ENCODE data around the gene KLK14. TPM values are rescaled to one million over a fixed set of nuclear protein-coding genes. Genes with fewer than 3 reads are reported as not detected.

The KLK14 gene
- total RNA-seq, 1 donor from 2014 or later = not detected

DNA sequence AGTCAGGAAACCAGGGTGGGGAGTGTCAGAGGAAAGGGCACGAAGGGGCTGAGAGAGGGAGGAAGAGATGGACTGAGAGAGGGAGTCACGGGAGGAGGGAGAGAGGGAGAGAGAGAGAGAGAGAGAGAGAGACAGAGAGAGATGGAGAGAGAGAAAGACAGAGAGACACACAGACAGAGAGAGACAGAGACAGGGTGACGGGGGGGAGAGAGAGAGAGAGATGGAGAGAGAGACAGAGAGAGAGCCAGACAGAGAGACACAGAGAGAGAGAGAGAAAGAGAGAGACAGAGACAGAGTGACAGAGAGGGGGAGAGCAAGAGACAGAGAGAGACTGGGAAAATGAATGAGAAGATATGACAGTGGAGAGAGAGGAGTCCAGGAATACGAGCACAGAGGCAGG, 494 bp upstream of the KLK14 start:
- TF ChIP-seq, protein P1, sequence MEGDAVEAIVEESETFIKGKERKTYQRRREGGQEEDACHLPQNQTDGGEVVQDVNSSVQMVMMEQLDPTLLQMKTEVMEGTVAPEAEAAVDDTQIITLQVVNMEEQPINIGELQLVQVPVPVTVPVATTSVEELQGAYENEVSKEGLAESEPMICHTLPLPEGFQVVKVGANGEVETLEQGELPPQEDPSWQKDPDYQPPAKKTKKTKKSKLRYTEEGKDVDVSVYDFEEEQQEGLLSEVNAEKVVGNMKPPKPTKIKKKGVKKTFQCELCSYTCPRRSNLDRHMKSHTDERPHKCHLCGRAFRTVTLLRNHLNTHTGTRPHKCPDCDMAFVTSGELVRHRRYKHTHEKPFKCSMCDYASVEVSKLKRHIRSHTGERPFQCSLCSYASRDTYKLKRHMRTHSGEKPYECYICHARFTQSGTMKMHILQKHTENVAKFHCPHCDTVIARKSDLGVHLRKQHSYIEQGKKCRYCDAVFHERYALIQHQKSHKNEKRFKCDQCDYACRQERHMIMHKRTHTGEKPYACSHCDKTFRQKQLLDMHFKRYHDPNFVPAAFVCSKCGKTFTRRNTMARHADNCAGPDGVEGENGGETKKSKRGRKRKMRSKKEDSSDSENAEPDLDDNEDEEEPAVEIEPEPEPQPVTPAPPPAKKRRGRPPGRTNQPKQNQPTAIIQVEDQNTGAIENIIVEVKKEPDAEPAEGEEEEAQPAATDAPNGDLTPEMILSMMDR (IDR thresholded peaks at IDR 0.05; ENCODE audit: insufficient read depth, low read length, poor library complexity, severe bottlenecking) = no peak
- DNase-seq (ENCODE audit: low read depth) = no peak
- Histone ChIP-seq H3K36me3 (ENCODE audit: control insufficient read depth, insufficient read depth, low read length) (no peaks in the 10 kb centered on the region), H3K27me3 (ENCODE audit: control insufficient read depth, insufficient read depth, low read length) (peaks cover 2% of the 10 kb centered on the region), H3K4me3 (ENCODE audit: low read depth, low read length) (no peak overlapping the region)

DNA sequence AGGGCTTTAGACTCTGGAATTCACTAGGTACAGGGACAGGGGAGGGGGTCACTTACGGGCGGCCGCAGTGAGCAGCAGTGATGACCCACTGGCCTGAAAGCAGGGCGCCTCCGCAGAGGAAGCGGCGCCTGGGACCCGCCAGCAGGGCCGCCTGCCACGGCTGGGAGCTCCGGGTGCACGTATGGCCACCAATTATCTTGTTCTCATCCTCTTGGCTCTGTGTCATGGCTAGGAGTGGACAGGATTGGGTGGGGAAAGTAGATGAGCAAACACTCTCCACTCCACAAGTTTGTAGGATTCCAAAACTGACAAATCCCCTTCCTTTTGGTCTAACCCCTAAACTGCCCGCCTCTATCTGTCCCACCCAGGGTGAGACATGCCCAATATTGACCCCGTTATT, 1.2 kb downstream of the KLK14 start:
- Histone ChIP-seq H3K36me3 (ENCODE audit: control insufficient read depth, insufficient read depth, low read length) (no peaks in the 10 kb centered on the region), H3K4me3 (ENCODE audit: low read depth, low read length) (no peak overlapping the region), H3K27me3 (ENCODE audit: control insufficient read depth, insufficient read depth, low read length) (peaks cover 4% of the 10 kb centered on the region)
- TF ChIP-seq, protein P1 (IDR thresholded peaks at IDR 0.05; ENCODE audit: insufficient read depth, low read length, poor library complexity, severe bottlenecking) = no peak
- no peak for DNase-seq (ENCODE audit: low read depth)

DNA sequence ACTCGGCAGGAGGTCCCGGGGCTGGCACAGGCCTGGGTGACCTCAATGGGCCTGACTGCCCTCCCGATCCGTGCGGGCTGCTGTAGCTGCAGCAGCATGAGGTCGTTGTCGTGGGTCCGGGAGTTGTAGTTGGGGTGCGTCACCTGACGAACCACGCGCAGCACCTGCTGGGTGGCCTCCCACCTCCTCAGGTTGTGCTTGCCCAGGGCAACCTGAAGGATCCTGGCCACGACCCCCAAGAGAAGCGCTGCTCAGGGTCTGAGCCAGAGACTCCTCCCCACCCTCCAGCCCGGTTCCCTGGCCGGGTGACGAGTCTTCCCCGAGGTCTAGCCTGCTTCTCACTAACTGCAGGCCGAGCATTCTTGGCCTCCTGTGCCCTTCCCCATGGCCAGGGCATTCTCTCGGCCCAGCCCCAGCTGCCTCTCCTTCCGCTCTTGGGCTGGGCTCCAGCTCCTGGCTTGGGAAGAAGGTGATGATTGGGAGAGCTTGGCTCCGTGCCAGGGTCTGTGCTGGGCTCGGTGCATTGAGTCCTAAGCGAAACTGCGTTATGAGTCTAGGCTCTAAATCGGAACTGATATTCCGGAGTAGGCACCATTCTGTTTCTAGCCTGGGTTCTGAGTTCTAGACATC, 3.1 kb downstream of the KLK14 start:
- TF ChIP-seq, protein P1 (IDR thresholded peaks at IDR 0.05; ENCODE audit: insufficient read depth, low read length, poor library complexity, severe bottlenecking) = no peak
- no peak for DNase-seq (ENCODE audit: low read depth)
- no peaks in the 10 kb centered on the region for H3K36me3 ChIP-seq (ENCODE audit: control insufficient read depth, insufficient read depth, low read length)
- H3K4me3 ChIP-seq (ENCODE audit: low read depth, low read length) = no peak overlapping the region
- peaks cover 4% of the 10 kb centered on the region for H3K27me3 ChIP-seq (ENCODE audit: control insufficient read depth, insufficient read depth, low read length)

DNA sequence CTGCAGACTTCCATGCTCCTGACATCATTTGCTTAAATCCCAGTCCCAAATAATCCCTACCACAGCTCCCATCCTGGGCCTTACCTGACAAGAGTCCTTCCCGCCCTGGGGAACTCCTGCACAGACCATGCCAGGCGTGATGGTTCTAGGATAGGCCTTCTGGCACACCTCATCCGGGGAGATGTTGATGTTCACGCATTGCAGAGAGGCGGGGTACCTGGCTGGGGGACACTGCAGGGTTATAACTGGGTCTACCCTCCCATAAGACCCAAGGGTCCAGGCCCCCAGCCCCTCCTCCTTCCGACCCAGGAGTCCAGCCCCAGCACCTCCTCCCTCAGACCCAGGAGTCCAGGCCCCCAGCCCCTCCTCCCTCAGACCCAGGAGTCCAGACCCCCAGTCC, 4.0 kb downstream of the KLK14 start:
- no peak overlapping the region for H3K4me3 ChIP-seq (ENCODE audit: low read depth, low read length)
- H3K27me3 ChIP-seq (ENCODE audit: control insufficient read depth, insufficient read depth, low read length) = peaks cover 4% of the 10 kb centered on the region
- H3K36me3 ChIP-seq (ENCODE audit: control insufficient read depth, insufficient read depth, low read length) = no peaks in the 10 kb centered on the region
- no peak for DNase-seq (ENCODE audit: low read depth)
- TF ChIP-seq, protein P1 (IDR thresholded peaks at IDR 0.05; ENCODE audit: insufficient read depth, low read length, poor library complexity, severe bottlenecking) = no peak

DNA sequence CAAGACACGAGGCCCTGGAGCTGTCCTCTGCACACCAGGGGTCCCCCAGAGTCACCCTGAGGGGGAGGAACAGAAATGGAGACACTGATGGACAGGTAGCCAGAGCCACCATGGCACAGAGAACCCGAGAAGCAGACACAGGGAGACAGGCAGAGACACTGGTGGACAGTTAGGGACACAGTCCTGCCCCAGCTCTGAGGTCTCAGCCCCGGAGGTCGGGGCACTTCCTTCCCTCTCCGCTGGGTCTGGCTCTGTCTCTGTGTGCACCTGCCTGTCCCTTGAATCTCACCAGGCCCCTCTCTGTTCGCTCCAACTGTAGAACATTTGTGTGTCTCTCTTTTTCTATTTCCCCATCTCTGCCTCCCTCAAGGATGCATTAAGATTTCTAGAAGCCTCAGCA, 4.6 kb downstream of the KLK14 start:
- Histone ChIP-seq H3K36me3 (ENCODE audit: control insufficient read depth, insufficient read depth, low read length) (no peaks in the 10 kb centered on the region), H3K4me3 (ENCODE audit: low read depth, low read length) (no peak overlapping the region), H3K27me3 (ENCODE audit: control insufficient read depth, insufficient read depth, low read length) (peaks cover 2% of the 10 kb centered on the region)
- DNase-seq (ENCODE audit: low read depth) = no peak
- TF ChIP-seq, protein P1 (IDR thresholded peaks at IDR 0.05; ENCODE audit: insufficient read depth, low read length, poor library complexity, severe bottlenecking) = no peak

DNA sequence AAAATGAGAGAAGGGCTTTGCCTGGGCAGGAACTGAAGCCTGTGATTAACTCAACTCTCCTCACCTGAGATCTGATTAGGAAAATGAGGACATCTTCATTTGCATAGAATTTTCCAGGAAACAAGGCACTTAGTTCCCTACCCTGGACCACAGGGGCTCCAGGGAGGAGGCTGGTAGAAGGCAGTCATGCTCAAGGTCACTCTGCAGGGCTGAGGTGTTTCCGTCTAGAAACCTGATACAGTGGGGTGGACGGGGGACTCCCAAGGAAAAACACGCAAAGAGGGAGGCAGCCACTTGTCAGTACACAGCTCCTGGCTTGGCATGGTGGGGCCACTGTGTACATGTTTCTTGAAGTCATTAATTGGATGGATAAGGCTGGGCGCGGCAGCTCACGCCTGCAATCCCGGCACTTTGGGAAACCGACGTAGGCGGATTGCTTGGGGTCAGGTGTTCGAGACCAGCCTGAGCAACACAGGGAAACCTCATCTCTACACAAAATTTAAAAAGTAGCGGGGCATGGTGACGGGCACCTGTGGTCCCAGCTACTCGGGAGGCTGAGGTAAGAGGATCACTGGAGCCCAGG, 6.0 kb downstream of the KLK14 start:
- H3K36me3 ChIP-seq (ENCODE audit: control insufficient read depth, insufficient read depth, low read length) = no peaks in the 10 kb centered on the region
- TF ChIP-seq, protein P1 (IDR thresholded peaks at IDR 0.05; ENCODE audit: insufficient read depth, low read length, poor library complexity, severe bottlenecking) = no peak
- H3K4me3 ChIP-seq (ENCODE audit: low read depth, low read length) = no peak overlapping the region
- no peak for DNase-seq (ENCODE audit: low read depth)
- H3K27me3 ChIP-seq (ENCODE audit: control insufficient read depth, insufficient read depth, low read length) = peaks cover 2% of the 10 kb centered on the region

Measured in kidney epithelial cell (primary cell).